C4-2B (cell line): Measurements from ENCODE around the gene NCAPD2.

Source experiments
- ZFX ChIP-seq: fragments of 450-650 bp; IDR thresholded peaks from 2 replicates; pipeline ENCODE4 v1.6.1; 2017
- TF ChIP-seq, protein P1 (sequence below): fragments of 450-650 bp; conservative IDR thresholded peaks from 2 replicates; pipeline ENCODE4 v1.5.1; 2017; ENCODE audit warnings: mild to moderate bottlenecking

- TF ChIP-seq, protein P1, sequence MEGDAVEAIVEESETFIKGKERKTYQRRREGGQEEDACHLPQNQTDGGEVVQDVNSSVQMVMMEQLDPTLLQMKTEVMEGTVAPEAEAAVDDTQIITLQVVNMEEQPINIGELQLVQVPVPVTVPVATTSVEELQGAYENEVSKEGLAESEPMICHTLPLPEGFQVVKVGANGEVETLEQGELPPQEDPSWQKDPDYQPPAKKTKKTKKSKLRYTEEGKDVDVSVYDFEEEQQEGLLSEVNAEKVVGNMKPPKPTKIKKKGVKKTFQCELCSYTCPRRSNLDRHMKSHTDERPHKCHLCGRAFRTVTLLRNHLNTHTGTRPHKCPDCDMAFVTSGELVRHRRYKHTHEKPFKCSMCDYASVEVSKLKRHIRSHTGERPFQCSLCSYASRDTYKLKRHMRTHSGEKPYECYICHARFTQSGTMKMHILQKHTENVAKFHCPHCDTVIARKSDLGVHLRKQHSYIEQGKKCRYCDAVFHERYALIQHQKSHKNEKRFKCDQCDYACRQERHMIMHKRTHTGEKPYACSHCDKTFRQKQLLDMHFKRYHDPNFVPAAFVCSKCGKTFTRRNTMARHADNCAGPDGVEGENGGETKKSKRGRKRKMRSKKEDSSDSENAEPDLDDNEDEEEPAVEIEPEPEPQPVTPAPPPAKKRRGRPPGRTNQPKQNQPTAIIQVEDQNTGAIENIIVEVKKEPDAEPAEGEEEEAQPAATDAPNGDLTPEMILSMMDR = no peak
- no peak for TF ChIP-seq ZFX
These were observed 80.8 kb downstream of the NCAPD2 start for GRCh38 chr12:6574576-6575295.
